ENCODE data around the gene EMC6. TPM values are rescaled to one million over a fixed set of nuclear protein-coding genes. Genes with fewer than 3 reads are reported as not detected.

The EMC6 gene
- total and polyA plus RNA-seq, 2 of the 13 experiments (the other 11 are each of a cell fraction or from before 2014, with no cell fraction given), result 45.1 to 47.7 TPM

- no peak for TF ChIP-seq ZBTB44 (CRISPR knock-in tag; IDR thresholded peaks at IDR 0.05)
- no peak for TF ChIP-seq MED8 (CRISPR knock-in tag; IDR thresholded peaks at IDR 0.05; ENCODE audit: insufficient replicate concordance)
- no peak for TF ChIP-seq ZHX2 (IDR thresholded peaks at IDR 0.05; ENCODE audit: low read depth)
- no peak for TF ChIP-seq ZHX2 (CRISPR knock-in tag; IDR thresholded peaks at IDR 0.05; ENCODE audit: borderline replicate concordance)
- no peak for TF ChIP-seq FOXK2 (IDR thresholded peaks at IDR 0.05)
- peak; percentile 26 for TF ChIP-seq GATAD2A (CRISPR knock-in tag; IDR thresholded peaks at IDR 0.05)
- no peak for TF ChIP-seq EHMT2 (IDR thresholded peaks at IDR 0.05; ENCODE audit: borderline replicate concordance, low read depth, low read length)
- no peak for TF ChIP-seq ZNF160 (CRISPR knock-in tag; IDR thresholded peaks at IDR 0.05)
- TF ChIP-seq XBP1 (CRISPR knock-in tag; IDR thresholded peaks at IDR 0.05), result no peak
- no peak for TF ChIP-seq ZBTB26 (CRISPR knock-in tag; IDR thresholded peaks at IDR 0.05; ENCODE audit: borderline replicate concordance)
- peak; percentile 80 for TF ChIP-seq PHF20 (CRISPR knock-in tag; IDR thresholded peaks at IDR 0.05)
- TF ChIP-seq ZNF724P (CRISPR knock-in tag; IDR thresholded peaks at IDR 0.05; ENCODE audit: borderline replicate concordance), result no peak
- TF ChIP-seq LBX2 (CRISPR knock-in tag; IDR thresholded peaks at IDR 0.05; ENCODE audit: borderline replicate concordance), result no peak
- peak; percentile 68; the same call in 1 of the 2 replicates for TF ChIP-seq ZNF292 (CRISPR knock-in tag; IDR thresholded peaks at IDR 0.05; ENCODE audit: borderline replicate concordance, low read depth)
- TF ChIP-seq ZNF746 (CRISPR knock-in tag; IDR thresholded peaks at IDR 0.05), result peak; percentile 22; the same call in 1 of the 2 replicates
- 0 out of 2 replicates have a peak, but pooled peaks have one; percentile 49 for TF ChIP-seq ZNF564 (CRISPR knock-in tag; IDR thresholded peaks at IDR 0.05)
- no peak for TF ChIP-seq KDM3A (CRISPR knock-in tag; IDR thresholded peaks at IDR 0.05; ENCODE audit: low read depth)
- TF ChIP-seq ZNF670 (CRISPR knock-in tag; IDR thresholded peaks at IDR 0.05; ENCODE audit: borderline replicate concordance), result no peak; the same call in 1 of the 2 replicates
- no peak for TF ChIP-seq ELK4 (CRISPR knock-in tag; IDR thresholded peaks at IDR 0.05; ENCODE audit: borderline replicate concordance)
Observed at GRCh38 chr17:3667366-3668278, 990 bp upstream of the EMC6 start (continued).

Data from HepG2 (cell line).